Measurements from ENCODE around the gene CLCN4. TPM values are rescaled to one million over a fixed set of nuclear protein-coding genes. Genes with fewer than 3 reads are reported as not detected.

CLCN4 gene
- total RNA-seq, 4 donors from 2014 or later, result 0.88 to 3.6 (median 1.5) TPM

DNA sequence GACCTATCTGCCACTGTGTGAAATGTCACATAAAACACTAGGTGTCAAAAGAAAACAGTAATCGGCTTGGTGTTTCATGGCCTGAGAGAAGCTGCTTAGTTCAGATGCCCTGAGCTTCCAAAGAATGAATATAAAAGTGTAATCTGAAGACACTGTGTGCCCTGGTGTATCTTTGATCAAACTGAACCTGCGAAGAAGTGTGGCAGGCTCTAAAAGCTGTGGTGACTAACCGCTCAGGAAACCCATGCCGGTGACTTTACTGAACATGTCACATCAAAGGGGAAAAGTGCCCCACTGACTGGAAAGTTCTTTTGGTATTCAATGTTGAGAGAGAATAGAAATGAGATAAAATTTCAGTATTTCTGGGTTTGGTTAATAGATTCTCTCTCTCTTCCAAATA lies 89.1 kb downstream of the CLCN4 start:
- Histone ChIP-seq H3K4me1 (no peaks in the 10 kb centered on the region), H3K9me3 (no peaks in the 10 kb centered on the region), H3K4me3 (no peak overlapping the region), H3K27ac (no peak overlapping the region), H3K36me3 (no peaks in the 10 kb centered on the region), H3K27me3 (no peaks in the 10 kb centered on the region)
- TF ChIP-seq CTCF (IDR thresholded peaks at IDR 0.05) (no peak), POLR2A (IDR thresholded peaks at IDR 0.05) (no peak)
- no peak for DNase-seq
- intact Hi-C loops (cut with DNase I; ENCODE audit: low total_unique reads), result no loop called here

DNA sequence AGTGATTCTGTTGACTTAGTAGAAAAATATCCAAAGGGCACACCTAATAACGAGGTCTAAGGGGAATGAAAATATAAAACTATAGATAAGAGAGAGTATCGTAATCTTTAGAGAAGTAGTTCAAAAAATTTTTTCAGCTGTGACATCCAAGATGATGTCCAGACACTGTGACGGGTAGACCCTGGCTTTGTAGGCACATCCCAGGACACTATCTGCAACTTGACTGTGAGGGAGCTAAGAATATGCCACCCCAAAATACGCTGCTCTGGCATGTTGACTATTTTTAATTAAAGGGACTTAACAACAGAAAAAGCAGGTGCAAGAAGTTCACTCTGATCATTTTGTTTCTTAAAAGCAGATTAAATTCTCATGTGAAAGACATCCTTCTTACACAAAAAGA lies 89.5 kb downstream of the CLCN4 start:
- TF ChIP-seq CTCF (IDR thresholded peaks at IDR 0.05) (no peak), POLR2A (IDR thresholded peaks at IDR 0.05) (no peak)
- no peak overlapping the region for H3K27ac ChIP-seq
- no peak for DNase-seq
- H3K4me1 ChIP-seq, result no peaks in the 10 kb centered on the region
- H3K4me3 ChIP-seq, result no peak overlapping the region
- no peaks in the 10 kb centered on the region for H3K27me3 ChIP-seq
- no peaks in the 10 kb centered on the region for H3K9me3 ChIP-seq
- intact Hi-C loops (cut with DNase I; ENCODE audit: low total_unique reads), result no loop called here
- no peaks in the 10 kb centered on the region for H3K36me3 ChIP-seq

GRCh38 chrX:10246846-10247245 lies 90.1 kb downstream of the CLCN4 start:
- intact Hi-C loops (cut with DNase I; ENCODE audit: low total_unique reads), result no loop called here
- H3K27ac ChIP-seq, result no peak overlapping the region
- no peaks in the 10 kb centered on the region for H3K9me3 ChIP-seq
- TF ChIP-seq POLR2A (IDR thresholded peaks at IDR 0.05) (no peak), CTCF (IDR thresholded peaks at IDR 0.05) (no peak)
- no peak overlapping the region for H3K4me3 ChIP-seq
- no peaks in the 10 kb centered on the region for H3K36me3 ChIP-seq
- no peaks in the 10 kb centered on the region for H3K27me3 ChIP-seq
- no peak for DNase-seq
- H3K4me1 ChIP-seq, result no peaks in the 10 kb centered on the region

DNA sequence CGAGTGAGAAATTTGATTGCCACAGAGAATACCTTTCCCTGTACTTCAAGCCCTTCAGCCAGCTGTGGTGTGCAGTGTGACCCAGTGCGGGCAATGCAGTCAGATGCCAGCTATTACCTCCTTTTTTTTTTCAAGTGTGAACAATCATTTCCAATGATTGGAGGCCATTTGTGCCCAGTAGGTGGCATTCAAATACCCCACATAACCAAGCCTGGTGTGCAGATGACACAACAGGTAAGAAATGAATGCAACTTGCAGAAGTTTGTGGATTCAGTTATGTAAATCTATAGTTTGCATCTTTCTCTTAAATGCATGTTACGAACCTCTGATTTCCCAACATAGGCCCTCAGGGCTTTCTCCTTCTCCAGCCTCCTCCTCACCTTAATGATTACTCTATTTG lies 98.0 kb downstream of the CLCN4 start:
- intact Hi-C loops (cut with DNase I; ENCODE audit: low total_unique reads), result no loop called here
- no peak for DNase-seq
- no peak for TF ChIP-seq CTCF (IDR thresholded peaks at IDR 0.05)
- TF ChIP-seq POLR2A (IDR thresholded peaks at IDR 0.05), result no peak
- Histone ChIP-seq H3K27ac (no peak overlapping the region), H3K4me3 (no peak overlapping the region), H3K36me3 (no peaks in the 10 kb centered on the region), H3K9me3 (no peaks in the 10 kb centered on the region), H3K4me1 (no peaks in the 10 kb centered on the region), H3K27me3 (no peaks in the 10 kb centered on the region)

- Histone ChIP-seq H3K9me3 (no peaks in the 10 kb centered on the region), H3K27me3 (no peaks in the 10 kb centered on the region), H3K36me3 (no peaks in the 10 kb centered on the region), H3K4me3 (no peak overlapping the region), H3K4me1 (no peaks in the 10 kb centered on the region), H3K27ac (no peak overlapping the region)
- no peak for DNase-seq
- TF ChIP-seq POLR2A (IDR thresholded peaks at IDR 0.05) (no peak), CTCF (IDR thresholded peaks at IDR 0.05) (no peak)
- intact Hi-C loops (cut with DNase I; ENCODE audit: low total_unique reads), result no loop called here
Measured at GRCh38 chrX:10259716-10260115, 102.9 kb downstream of the CLCN4 start.
